ENCODE data around the gene SLC50A1.

SLC50A1 gene

GRCh38 chr1:155186067-155186793 is 50.6 kb downstream of the SLC50A1 start:
- H3K9me3 Mint-ChIP-seq, result no peaks in the 10 kb centered on the region
- no peak overlapping the region for H3K4me3 Mint-ChIP-seq
- peaks cover 17% of the 10 kb centered on the region for H3K36me3 Mint-ChIP-seq (ENCODE audit: low read depth)
- H3K27me3 Mint-ChIP-seq (ENCODE audit: low read depth), result no peaks in the 10 kb centered on the region
- H3K27ac Mint-ChIP-seq, result no peak overlapping the region
- peaks cover 9% of the 10 kb centered on the region for H3K4me1 Mint-ChIP-seq (ENCODE audit: low read depth)

GRCh38 chr1:155186794-155187455 is 51.3 kb downstream of the SLC50A1 start:
- H3K9me3 Mint-ChIP-seq, result no peaks in the 10 kb centered on the region
- H3K36me3 Mint-ChIP-seq (ENCODE audit: low read depth), result peaks cover 14% of the 10 kb centered on the region
- H3K27ac Mint-ChIP-seq, result no peak overlapping the region
- no peaks in the 10 kb centered on the region for H3K27me3 Mint-ChIP-seq (ENCODE audit: low read depth)
- no peak overlapping the region for H3K4me3 Mint-ChIP-seq
- H3K4me1 Mint-ChIP-seq (ENCODE audit: low read depth), result peaks cover 7% of the 10 kb centered on the region

GRCh38 chr1:155187456-155187891 is 51.8 kb downstream of the SLC50A1 start:
- Mint-ChIP-seq H3K4me3 (no peak overlapping the region), H3K4me1 (ENCODE audit: low read depth) (peaks cover 12% of the 10 kb centered on the region), H3K9me3 (no peaks in the 10 kb centered on the region), H3K36me3 (ENCODE audit: low read depth) (peaks cover 17% of the 10 kb centered on the region), H3K27me3 (ENCODE audit: low read depth) (no peaks in the 10 kb centered on the region), H3K27ac (peak overlapping the region; percentile 64)

- Mint-ChIP-seq H3K27ac (peak overlapping the region; percentile 64), H3K27me3 (ENCODE audit: low read depth) (no peaks in the 10 kb centered on the region), H3K4me1 (ENCODE audit: low read depth) (peaks cover 18% of the 10 kb centered on the region), H3K4me3 (peak overlapping the region; percentile 48), H3K9me3 (no peaks in the 10 kb centered on the region), H3K36me3 (ENCODE audit: low read depth) (peaks cover 15% of the 10 kb centered on the region)
Measured at GRCh38 chr1:155188268-155188667, 52.6 kb downstream of the SLC50A1 start.

Measured in T-helper 1 cell treated with Interleukin-12 subunit alpha and Interleukin-12 subunit beta and Interleukin-4 antibody, amounts not matched to agents 30 μg/mL and 1 μg/mL, for 36 hours (primary cell).